Gastrocnemius medialis (tissue), 4 donors: Measurements from ENCODE around the gene SLC7A11.

Experiments used
- CTCF ChIP-seq, 5 experiments: fragments of 450-650 bp in 3 of 5; fragments of 200-600 bp in 2 of 5; sonication (generic) in 2 of 5; IDR thresholded peaks in 4 of 5; conservative IDR thresholded peaks in 1 of 5; 1 replicate in 4 of 5; 2 replicates in 1 of 5; pipeline ENCODE4 v1.5.1; 2016 to 2019; ENCODE audit warnings: antibody characterized with exemption in 5 of 5, mild to moderate bottlenecking in 3 of 5, moderate library complexity in 3 of 5
- POLR2A ChIP-seq, 2 donors: fragments of 450-650 bp; IDR thresholded peaks; one replicate each; pipeline ENCODE4 v1.6.1; 2017; ENCODE audit warnings: antibody characterized with exemption in 2 of 2, mild to moderate bottlenecking in 2 of 2, moderate library complexity in 2 of 2

GRCh38 chr4:138262030-138262429, 19.9 kb upstream of the SLC7A11 start:
- no peak for TF ChIP-seq CTCF (IDR thresholded peaks at IDR 0.05 in 4 of 5, conservative IDR thresholded peaks at IDR 0.05 in 1 of 5)
- TF ChIP-seq POLR2A (IDR thresholded peaks at IDR 0.05): no peak
